ENCODE data around the gene ZBTB22.
"Not testable (repeated sequence)": the region's sequence is repeated elsewhere in the genome, so short reads cannot be mapped to it uniquely, and the experiment has no call there.

The ZBTB22 gene, protein sequence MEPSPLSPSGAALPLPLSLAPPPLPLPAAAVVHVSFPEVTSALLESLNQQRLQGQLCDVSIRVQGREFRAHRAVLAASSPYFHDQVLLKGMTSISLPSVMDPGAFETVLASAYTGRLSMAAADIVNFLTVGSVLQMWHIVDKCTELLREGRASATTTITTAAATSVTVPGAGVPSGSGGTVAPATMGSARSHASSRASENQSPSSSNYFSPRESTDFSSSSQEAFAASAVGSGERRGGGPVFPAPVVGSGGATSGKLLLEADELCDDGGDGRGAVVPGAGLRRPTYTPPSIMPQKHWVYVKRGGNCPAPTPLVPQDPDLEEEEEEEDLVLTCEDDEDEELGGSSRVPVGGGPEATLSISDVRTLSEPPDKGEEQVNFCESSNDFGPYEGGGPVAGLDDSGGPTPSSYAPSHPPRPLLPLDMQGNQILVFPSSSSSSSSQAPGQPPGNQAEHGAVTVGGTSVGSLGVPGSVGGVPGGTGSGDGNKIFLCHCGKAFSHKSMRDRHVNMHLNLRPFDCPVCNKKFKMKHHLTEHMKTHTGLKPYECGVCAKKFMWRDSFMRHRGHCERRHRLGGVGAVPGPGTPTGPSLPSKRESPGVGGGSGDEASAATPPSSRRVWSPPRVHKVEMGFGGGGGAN

DNA sequence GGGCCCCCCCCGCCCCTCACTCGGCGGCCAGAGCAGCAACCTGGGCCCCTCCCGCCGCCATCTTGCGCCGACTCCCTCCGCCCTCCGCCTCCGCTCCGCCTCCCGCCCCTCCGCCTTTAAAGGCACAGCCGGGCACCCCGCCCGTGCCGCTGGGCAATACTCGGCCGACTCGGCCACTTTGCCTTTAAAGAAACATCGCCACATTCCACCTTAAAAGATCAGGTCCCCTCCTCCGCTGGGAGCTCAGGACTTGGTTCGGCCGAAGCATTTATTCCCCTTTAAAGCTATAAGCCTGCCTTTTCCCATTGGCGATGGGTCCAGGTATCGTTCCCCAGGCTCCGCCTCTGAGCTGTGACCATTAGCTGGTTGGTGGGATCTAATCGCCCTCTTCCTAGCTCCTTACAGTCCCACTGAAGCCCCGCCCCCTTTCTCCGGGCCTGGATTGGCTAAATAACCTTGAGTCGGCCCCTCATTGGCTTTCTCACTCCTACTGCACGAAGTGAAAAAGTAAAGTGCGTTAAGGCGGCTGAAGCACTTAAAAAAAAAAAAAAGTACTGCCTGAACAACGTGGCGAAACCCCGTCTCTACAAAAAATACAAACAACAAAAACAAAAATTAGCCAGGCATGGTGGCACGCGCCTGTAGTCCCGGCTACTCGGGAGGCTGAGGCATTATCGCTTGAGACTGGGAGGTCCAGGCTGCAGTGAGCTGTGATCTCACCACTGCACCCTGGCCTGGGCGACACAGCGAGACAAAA is at the start of gene ZBTB22:
Gene ZBTB22 (minus strand): TSS at position 76 of the 757 bp plus-strand sequence. CDS start 828 bp downstream, outside the sequence.
- ATAC-seq, result peak; percentile 67

DNA sequence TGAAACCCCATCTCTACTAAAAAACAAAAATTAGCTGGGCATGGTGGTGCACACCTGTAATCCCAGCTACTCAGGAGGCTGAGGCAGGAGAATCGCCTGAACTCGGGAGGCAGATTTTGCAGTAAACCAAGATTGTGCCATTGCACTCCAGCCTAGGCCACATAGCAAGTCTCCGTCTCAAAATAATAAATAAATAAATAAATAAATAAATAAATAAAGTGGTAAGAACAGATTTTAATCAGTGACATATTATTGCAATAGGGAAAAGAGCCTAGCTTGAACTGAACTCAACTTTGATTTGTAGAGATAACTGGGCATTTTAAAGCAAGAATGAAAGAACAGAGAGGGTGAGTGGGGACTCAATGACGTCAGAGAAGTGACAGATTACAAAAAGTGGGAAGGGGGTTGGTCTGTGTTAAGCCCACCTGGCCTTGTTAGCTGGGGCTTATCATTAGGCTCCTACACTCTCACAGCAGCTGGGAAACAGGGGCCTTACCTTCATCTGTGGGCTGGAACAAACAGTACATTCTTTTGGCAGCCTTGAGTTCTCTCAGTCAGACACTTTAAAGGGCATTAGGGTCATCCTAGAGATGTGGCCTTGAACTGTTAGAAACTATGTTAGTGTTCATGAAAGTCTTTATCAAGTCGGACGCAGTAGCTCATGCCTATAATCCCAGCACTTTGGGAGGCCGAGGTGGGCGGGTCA is 49.6 kb upstream of the ZBTB22 start:
- no peak for ATAC-seq

DNA sequence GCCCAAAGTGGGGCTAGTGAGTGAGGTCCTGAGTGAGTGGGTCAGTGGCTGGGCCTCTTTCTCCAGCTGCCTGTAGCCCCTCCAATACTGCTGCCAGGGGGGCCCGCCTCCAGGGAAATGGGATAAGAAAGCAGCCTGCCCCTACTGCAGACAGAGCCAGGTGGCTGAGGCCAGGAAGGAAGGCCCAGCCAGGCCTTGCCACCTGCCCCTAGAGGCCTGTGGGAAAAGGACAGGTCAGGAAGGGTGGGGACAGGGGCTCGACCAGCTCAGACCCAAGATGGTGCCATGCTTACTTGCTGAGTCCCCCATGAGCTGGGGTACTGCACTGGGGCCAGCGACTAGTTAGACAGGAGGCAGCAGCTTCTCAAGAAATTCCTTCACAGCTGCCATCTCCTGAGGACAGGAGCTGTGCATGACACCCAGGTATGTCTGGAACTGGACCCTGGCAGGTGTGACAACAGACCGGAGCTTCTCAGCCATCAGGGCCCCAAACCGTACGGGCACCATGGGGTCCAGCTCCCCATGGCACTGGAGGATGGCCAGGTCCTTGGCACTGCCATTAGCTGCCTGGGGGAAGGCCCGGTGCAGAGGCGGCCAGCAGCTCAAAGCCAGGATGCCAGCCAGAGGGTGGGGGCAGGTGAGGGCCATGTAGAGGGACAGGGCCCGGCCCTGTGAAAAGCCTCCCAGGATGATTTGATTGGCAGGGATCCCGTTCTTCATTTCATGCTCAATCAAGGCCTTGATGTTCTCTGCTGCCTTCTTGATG is 47.8 kb upstream of the ZBTB22 start:
- not testable (repeated sequence) for ATAC-seq

DNA sequence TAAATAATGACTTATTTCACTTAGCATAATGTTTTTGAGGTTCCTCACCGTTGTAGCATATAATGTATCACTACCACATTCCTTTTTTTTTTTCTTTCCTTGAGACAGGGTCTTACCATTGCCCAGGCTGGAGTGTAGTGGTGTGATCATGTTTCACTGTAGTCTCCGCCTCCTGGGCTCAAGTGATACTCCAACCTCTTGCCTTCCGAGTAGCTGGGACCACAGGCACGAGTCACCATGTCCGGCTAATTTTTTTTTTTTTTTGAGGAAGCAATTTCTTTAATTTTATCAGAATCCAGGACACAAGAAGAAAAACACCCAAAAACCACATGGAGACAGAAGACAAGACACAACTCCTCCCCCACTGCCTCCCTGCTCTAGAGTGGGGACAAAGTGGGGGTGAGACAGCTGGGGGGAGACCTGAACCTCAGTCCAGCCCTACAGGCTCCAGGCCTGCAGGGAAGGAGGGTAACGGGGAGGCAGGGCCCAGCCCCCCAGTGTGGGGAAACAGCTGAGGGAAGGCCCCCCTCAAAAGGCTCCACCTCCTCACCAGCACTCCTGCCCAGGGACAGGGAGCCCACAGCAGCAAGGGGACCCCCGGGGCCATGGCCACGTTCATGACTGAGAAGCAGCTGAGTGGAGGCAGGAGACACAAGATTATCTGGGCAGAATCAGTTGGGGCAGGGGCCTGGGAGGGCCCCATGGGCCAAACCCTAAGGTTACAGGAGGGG is 47.1 kb upstream of the ZBTB22 start:
- ATAC-seq, result not testable (repeated sequence)

DNA sequence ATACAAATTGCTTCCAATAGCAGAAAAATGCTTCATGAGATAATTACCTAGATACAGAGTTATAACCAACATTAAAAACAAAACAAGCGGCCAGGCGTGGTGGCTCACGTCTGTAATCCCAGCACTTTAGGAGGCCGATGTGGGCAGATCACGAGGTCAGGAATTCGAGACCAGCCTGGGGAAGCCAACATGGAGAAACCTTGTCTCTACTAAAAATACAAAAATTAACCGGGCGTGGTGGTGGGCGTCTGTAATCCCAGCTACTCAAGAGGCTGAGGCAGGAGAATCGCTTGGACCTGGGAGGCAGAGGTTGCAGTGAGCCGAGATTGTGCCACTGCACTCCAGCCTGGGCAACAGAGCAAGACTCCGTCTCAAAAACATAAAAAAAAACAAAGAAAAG is 45.9 kb upstream of the ZBTB22 start:
- not testable (repeated sequence) for ATAC-seq

DNA sequence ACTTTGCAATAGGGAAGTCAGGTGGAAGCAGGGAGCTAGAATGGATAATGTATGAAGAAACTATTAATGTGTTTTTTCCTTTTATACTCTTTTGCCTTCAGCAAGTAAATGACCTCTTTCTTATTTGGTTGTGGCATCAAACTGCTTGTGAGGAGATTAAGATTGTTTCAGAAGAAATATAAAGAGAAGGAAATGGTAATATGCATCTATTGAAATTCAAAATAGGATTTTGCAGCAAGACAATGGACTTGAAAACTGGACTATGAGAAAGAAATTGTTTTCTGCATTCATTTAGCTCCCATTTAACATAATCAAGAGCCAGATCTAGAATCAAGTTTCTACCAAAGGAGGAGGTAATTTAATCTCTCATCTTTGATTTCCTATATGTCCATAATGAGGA is 41.8 kb upstream of the ZBTB22 start:
- no peak for ATAC-seq

DNA sequence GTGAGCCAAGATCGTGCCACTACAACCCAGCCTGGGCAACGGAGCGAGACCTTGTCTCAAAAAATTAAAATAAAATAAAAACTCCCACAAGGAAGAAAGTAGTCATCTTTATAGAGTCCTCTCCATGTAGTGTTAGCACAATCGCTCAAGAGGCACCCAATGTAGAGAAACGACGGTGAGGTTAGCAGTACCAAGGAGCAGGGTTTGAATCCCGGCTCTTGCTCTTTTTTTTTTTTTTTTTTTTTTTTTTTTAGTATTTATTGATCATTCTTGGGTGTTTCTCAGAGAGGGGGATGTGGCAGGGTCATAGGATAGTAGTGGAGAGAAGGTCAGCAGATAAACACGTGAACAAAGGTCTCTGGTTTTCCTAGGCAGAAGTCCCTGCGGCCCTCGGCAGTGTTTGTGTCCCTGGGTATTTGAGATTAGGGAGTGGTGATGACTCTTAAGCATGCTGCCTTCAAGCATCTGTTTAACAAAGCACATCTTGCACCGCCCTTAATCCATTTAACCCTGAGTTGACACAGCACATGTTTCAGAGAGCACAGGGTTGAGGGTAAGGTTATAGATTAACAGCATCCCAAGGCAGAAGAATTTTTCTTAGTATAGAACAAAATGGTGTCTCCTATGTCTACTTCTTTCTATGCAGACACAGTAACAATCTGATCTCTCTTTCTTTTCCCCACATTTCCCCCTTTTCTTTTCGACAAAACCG is 39.8 kb upstream of the ZBTB22 start:
- not testable (repeated sequence) for ATAC-seq

DNA sequence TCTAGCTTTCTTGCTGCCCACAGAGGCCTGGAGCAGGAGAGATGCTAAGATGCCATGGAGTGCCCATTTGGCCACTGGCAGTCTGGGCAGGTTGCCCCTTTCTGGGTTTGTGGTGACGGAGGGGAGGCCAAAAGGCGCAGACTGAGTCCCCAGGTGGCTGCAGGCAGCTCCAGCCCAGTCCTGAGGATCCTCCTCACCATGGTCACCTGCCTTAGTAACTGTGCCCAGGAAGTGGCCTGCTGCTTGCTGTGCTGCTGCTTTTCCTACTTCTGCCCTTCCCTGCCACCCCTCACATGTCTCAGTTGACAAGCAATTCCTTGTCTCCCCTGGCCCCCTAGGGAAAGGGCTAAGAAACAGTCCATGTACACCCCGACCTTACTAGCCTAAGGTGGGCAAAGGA is 38.8 kb upstream of the ZBTB22 start:
- ATAC-seq, result no peak

DNA sequence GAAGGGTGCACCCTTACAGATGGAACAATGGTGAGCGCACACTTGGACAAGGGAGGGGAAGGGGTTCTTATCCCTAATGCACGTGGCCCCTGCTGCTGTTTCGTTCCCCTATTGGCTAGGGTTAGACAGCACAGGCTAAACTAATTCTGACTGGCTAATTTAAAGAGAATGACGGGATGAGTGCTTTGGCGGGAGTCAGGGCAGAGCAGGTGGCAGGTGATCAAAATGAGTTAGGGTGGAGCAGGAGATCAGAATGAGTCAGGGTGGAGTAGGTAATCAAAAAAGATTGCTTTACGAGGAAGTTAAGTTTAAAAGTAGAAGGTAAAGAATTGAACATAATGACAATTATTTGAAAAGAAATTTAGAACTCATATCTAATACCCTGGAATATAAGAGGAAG is 38.3 kb upstream of the ZBTB22 start:
- not testable (repeated sequence) for ATAC-seq

DNA sequence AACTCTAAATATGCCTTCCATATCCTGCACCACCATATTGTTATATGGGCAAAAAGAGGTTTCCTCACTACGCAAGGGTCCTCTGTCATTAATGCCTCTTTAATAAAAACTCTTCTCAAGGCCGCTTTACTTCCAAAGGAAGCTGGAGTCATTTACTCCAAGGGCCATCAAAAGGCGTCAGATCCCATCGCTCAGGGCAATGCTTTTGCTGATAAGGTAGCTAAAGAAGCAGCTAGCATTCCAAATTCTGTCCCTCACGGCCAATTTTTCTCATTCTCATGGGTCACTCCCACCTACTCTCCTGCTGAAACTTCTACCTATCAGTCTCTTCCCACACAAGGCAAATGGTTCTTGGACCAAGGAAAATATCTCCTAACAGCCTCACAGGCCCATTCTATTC is 30.3 kb upstream of the ZBTB22 start:
- no peak for ATAC-seq

DNA sequence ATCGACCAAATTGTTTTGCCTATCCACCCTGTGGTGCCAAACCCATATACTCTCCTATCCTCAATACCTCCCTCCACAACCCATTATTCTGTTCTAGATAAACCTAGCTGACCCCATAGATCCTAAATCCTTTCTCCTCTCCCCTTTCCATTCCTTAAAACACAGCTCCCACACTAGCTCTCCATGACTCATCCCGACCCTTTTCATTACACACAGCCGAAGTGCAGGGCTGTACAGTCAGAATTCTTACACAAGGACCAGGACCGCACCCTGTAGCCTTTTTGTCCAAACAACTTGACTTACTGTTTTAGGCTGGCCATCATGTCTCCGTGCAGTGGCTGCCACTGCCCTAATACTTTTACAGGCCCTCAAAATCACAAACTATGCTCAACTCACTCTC is 29.4 kb upstream of the ZBTB22 start:
- ATAC-seq, result not testable (repeated sequence)

DNA sequence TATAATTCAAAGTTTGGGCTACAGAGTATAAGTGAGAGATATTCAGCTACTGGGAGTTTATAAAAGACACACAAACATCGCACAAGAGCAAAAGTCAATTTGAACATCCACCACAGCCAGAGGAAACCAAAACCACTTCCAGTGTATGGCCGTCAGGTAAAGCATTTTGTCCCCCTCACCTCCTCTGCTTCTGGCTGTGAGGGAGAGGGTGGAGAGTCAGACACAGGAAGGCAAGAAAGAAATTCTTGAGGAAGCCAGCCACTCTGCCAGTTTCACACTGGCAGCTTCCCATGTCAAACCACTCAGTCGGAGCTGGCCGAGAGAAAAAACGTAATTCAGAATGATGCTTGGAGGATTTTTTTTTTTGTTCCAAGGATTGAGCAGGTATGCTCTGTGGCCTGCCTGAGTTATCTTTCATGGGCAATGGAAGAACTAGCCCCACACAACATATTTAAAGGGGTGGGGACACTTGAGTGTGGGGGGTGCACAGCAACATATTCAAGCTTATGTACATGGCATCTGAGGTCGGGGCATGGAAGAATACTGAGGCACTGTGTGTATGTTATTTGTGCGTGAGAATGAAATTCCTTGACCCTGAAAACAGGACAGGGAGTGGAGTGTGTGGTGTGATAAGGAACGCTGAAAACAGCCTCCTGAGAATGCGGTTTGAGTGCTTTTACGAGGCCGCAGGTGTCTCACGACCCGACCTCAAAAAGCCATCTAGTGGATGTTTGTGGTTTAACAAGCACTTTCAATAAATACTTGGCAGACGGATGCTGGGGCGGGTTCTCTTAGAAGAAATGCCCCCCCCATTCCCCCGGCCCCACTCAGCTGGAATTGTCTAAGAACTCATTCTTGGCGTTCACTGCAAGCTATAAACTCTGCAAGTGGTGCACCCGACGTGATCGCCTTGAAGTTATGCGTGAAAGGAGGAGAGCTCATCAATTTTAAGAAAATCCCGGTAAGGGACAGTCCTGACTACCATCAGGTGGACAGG is 27.5 kb upstream of the ZBTB22 start:
- peak; percentile 29 to 34 for ATAC-seq

DNA sequence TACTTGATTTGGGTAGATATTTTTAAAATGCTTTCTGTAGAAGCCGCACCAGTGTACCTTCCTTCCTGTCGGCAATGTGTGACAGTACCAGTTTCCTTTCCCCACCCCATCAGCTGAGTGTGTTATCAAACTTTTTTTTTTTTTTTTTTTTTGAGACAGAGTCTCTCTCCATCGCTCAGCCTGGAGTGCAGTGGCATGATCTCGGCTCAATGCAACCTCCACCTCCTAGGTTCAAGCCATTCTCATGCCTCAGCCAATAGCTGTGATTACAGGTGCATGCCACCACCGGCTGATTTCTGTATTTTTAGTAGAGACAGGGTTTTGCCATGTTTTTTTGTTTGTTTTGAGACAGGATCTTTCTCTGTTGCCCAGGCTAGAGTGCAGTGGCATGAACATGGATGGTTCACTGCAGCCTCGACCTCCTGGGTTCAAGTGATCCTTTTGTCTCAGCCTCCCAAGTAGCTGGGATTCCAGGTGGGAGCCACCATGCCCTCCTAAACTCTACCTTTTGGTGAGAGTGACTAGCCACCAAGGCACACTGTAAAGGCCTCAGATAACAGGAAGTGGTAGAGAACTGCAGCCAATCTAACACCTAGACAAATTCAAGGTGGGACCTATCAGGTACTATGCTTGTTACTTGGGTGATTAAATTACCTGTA is 26.5 kb upstream of the ZBTB22 start:
- peak; percentile 81 to 83 for ATAC-seq

DNA sequence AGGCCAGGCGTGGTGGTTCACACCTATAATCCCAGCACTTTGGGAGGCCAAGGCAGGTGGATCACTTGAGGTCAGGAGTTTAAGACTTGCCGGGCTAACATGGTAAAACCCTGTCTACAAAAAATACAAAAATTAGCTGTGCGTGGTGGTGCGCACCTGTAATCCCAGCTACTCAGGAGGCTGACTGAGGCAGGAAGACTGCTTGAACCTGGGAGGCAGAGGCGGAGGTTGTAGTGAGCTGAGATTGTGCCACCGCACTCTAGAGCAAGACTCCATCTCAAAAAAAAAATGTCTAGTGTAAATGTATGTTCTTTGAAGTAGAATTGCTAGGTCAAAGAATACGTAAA is 26.0 kb upstream of the ZBTB22 start:
- not testable (repeated sequence) for ATAC-seq

DNA sequence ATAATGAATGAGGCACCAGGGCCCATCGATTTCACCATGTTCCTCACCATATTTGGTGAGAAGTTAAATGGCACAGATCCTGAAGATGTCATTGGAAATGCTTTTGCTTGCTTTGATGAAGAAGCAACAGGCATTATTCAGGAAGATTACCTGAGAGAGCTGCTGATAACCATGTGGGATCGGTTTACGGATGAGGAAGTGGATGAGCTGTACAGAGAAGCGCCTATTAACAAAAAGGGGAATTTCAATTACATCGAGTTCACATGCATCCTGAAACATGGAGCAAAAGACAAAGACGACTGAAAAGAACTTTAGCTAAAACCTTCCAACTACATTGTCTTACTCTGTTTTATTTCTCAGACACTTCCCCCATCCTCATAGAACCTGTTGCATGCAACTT is 21.6 kb upstream of the ZBTB22 start:
- no peak for ATAC-seq

DNA sequence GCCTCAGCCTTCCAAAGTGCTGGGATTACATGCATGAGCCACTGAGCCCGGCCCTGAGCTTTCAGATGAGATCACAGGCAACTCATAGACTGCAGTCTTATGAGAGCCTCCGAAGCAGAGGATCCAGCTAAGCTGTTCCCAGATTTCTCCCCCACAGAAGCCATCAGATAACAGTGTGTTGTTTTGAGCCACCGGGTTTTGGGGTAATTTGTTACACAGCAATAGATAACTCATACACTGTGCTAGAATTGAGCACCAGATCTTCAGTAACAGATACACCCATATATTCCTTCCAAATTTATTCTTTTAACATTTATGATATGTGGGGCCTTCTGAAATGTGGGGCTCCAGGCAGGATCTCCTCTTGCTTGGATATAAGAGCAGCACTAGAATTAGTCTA is 19.0 kb upstream of the ZBTB22 start:
- ATAC-seq, result no peak

DNA sequence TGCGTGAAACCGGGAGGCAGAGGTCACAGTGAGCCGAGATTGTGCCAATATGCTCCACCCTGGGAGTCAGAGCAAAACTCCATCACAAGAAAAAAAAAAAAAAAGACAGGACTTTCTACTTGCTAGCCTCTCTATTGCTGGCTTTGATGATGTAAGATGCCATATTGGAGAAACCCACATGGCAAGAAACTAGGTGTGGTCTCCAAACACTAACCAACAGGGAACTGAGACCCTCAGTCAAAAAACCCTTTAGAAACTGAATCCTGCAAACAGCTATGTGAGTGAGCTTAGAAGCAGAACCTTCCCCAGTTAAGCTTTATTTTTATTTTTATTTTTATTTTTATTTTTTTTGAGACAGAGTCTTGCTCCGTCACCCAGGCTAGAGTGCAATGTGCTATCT is 18.4 kb upstream of the ZBTB22 start:
- no peak for ATAC-seq

DNA sequence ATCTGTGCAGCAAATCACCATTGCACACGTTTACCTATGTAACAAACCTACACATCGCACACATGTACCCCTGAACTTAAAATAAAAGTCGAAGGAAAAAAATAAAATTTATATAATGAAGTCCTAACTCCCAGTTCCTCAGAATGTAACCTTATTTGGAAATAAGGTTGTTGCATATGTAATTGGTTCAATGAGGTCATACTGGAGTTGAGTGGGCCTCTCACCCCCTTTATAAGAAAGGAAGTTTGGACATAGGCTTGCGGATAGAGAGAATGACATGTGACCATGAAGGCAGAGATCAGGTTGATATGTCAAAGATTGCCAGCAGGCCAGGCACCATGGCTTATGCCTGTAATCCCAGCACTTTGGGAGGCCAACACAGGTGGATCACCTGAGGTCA is 16.1 kb upstream of the ZBTB22 start:
- ATAC-seq, result no peak

DNA sequence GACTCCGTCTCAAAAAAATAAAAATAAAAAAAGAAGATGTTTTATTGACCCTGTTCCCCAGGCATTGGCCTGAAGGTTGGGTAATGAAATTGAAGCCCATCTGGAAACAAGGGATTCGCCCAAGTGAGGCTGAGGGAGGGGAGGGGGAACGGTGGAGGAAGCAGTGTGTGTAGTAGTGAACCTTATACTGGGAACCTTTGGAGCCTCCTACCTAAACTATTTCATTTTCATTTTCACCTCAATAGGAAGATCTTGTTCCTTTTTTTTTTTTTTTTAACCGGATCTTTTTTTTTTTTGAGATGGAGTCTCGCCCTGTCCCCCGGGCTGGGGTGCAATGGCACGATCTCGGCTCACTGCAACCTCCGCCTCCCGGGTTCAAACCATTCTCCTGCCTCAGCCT is 13.2 kb upstream of the ZBTB22 start:
- ATAC-seq, result no peak
